Tibial artery (tissue), 4 donors: ENCODE data around the gene PATZ1.
A peak's percentile ranks its signal among the peaks of the same experiment; 100 is the strongest.

Experiments
- DNase-seq, 2 donors: peaks; one replicate each; pipeline ENCODE4 v3.0.0-alpha.2; 2019
- H3K27ac ChIP-seq, 2 donors: fragments of 200-600 bp; sonication (generic) in 1 of 2; 1 replicate in 1 of 2; 2 replicates in 1 of 2; pipeline ENCODE4 v1.5.1; 2018 to 2019; ENCODE audit warnings: mild to moderate bottlenecking in 1 of 2
- H3K27me3 ChIP-seq, 2 donors: fragments of 200-600 bp; sonication (generic) in 1 of 2; one replicate each; pipeline versions ENCODE4 v1.5.1 to v1.6.0; 2016 to 2019
- H3K36me3 ChIP-seq, 3 donors: fragments of 200-600 bp; sonication (generic) in 2 of 3; one replicate each; pipeline ENCODE4 v1.5.1; 2016 to 2019; ENCODE audit warnings: mild to moderate bottlenecking in 2 of 3
- H3K4me1 ChIP-seq, 4 donors: fragments of 200-600 bp; sonication (generic) in 2 of 4; 1 replicate in 3 of 4; 2 replicates in 1 of 4; pipeline ENCODE4 v1.5.1; 2016 to 2019
- H3K4me3 ChIP-seq, 2 donors: fragments of 200-600 bp; sonication (generic) in 1 of 2; 1 replicate in 1 of 2; 2 replicates in 1 of 2; pipeline ENCODE4 v1.5.1; 2018 to 2019; ENCODE audit warnings: mild to moderate bottlenecking in 2 of 2
- H3K9me3 ChIP-seq, 3 donors: fragments of 200-600 bp; sonication (generic) in 1 of 3; one replicate each; pipeline ENCODE4 v1.5.1; 2016 to 2019
- intact Hi-C: fragments of 100-400 bp; cut with DNase I; formaldehyde crosslinking; loops from one replicate; pipeline ENCODE4 v1.15.0; 2023; ENCODE audit warnings: low total_unique reads
- TF ChIP-seq, protein P1 (sequence below), 2 experiments: fragments of 200-600 bp in 1 of 2; fragments of 450-650 bp in 1 of 2; IDR thresholded peaks; one replicate each; pipeline ENCODE4 v1.5.1; 2017 to 2019; ENCODE audit warnings: antibody characterized with exemption in 2 of 2, mild to moderate bottlenecking in 1 of 2, moderate library complexity in 1 of 2

PATZ1 gene

GRCh38 chr22:31345331-31346254 is 553 bp downstream of the PATZ1 start:
- Histone ChIP-seq H3K4me1 (peaks cover 0 to 56% (median 35%) of the 10 kb centered on the region in 4 donors), H3K9me3 (no peaks in the 10 kb centered on the region), H3K27me3 (no peaks in the 10 kb centered on the region), H3K36me3 (peaks cover 2 to 26% (median 20%) of the 10 kb centered on the region in 3 donors), H3K4me3 (peak overlapping the region; percentile 75 to 87), H3K27ac (peak overlapping the region; percentile 81 to 85)
- peak; percentile 77 to 88 for DNase-seq
- TF ChIP-seq, protein P1, sequence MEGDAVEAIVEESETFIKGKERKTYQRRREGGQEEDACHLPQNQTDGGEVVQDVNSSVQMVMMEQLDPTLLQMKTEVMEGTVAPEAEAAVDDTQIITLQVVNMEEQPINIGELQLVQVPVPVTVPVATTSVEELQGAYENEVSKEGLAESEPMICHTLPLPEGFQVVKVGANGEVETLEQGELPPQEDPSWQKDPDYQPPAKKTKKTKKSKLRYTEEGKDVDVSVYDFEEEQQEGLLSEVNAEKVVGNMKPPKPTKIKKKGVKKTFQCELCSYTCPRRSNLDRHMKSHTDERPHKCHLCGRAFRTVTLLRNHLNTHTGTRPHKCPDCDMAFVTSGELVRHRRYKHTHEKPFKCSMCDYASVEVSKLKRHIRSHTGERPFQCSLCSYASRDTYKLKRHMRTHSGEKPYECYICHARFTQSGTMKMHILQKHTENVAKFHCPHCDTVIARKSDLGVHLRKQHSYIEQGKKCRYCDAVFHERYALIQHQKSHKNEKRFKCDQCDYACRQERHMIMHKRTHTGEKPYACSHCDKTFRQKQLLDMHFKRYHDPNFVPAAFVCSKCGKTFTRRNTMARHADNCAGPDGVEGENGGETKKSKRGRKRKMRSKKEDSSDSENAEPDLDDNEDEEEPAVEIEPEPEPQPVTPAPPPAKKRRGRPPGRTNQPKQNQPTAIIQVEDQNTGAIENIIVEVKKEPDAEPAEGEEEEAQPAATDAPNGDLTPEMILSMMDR (IDR thresholded peaks at IDR 0.05) = peak; percentile 86 to 96
- intact Hi-C loops = loop anchor here (5.0 to 10.0 kb wide), 2 partner anchors 51 to 52 kb away; partner anchors contain the start of genes DRG1 and PIK3IP1

DNA sequence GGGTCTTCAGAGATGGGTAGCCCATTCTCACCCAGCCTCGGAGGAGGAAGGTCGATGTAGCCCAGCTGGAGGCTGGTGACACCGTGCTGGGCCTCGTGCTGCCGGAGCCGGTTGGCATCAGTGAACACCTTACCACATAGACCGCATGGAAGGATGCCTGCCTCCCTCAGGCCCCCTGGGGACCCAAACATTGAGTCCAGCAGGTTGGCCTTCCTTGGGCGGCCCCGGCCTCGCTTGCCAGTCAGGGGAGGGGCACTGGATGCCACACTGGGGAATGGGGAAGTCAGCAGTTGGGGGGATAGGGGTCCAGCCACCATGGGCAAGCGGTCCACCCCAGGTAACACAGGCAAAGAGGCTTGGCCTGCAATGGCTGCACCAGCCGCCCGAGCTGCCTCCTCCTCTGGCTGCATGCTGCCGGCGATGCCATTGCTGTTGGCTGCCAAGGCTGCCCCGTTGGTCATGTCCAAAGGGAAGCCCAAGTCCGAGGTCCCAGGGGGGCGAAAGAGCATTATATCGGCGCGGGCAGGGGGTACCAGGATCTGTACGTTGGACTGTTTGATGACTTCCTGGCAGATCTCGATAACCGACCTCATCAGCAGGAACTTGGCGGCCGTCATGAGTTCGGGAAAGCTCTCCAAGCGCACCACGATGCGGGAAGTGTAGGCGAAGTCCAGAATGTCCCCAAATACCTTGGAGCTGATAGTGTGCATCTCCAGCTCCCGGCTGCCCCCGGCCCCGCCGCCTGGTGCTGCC is 1.4 kb downstream of the PATZ1 start:
- DNase-seq = peak; percentile 53 to 71
- Histone ChIP-seq H3K36me3 (peaks cover 8 to 34% (median 28%) of the 10 kb centered on the region in 3 donors), H3K27me3 (no peaks in the 10 kb centered on the region), H3K27ac (peak overlapping the region; percentile 69 to 81), H3K9me3 (no peaks in the 10 kb centered on the region), H3K4me3 (peak overlapping the region; percentile 75 to 87), H3K4me1 (peaks cover 0 to 64% (median 35%) of the 10 kb centered on the region in 4 donors)
- intact Hi-C loops = loop anchor here (5.0 to 10.0 kb wide), 2 partner anchors 50 to 53 kb away; partner anchors contain the start of genes DRG1 and PIK3IP1
- TF ChIP-seq, protein P1 (IDR thresholded peaks at IDR 0.05) = no peak

- H3K36me3 ChIP-seq = peaks cover 8 to 40% (median 32%) of the 10 kb centered on the region in 3 donors
- intact Hi-C loops = loop anchor here (10.0 kb wide), 1 partner anchor 49 kb away; the partner anchor contains the start of gene PIK3IP1
- no peaks in the 10 kb centered on the region for H3K27me3 ChIP-seq
- TF ChIP-seq, protein P1 (IDR thresholded peaks at IDR 0.05) = no peak
- H3K4me1 ChIP-seq = peaks cover 0 to 68% (median 35%) of the 10 kb centered on the region in 4 donors
- peak overlapping the region in 1 of 2 donors; percentile 87 for H3K4me3 ChIP-seq
- H3K9me3 ChIP-seq = no peaks in the 10 kb centered on the region
- no peak for DNase-seq
- H3K27ac ChIP-seq = peak overlapping the region; percentile 69 to 81
Observed at GRCh38 chr22:31344256-31344577, 1.9 kb downstream of the PATZ1 start.

GRCh38 chr22:31343235-31344191 is 2.6 kb downstream of the PATZ1 start:
- Histone ChIP-seq H3K9me3 (no peaks in the 10 kb centered on the region), H3K27ac (peak overlapping the region; percentile 69 to 81), H3K36me3 (peaks cover 8 to 46% (median 36%) of the 10 kb centered on the region in 3 donors), H3K27me3 (no peaks in the 10 kb centered on the region), H3K4me3 (peak overlapping the region in 1 of 2 donors; percentile 24), H3K4me1 (peaks cover 0 to 68% (median 35%) of the 10 kb centered on the region in 4 donors)
- TF ChIP-seq, protein P1 (IDR thresholded peaks at IDR 0.05) = no peak
- intact Hi-C loops = loop anchor here (10.0 kb wide), 1 partner anchor 49 kb away; the partner anchor contains the start of gene PIK3IP1
- peak; percentile 23 to 77 for DNase-seq
